ENCODE data around the gene MDP1.

DNA sequence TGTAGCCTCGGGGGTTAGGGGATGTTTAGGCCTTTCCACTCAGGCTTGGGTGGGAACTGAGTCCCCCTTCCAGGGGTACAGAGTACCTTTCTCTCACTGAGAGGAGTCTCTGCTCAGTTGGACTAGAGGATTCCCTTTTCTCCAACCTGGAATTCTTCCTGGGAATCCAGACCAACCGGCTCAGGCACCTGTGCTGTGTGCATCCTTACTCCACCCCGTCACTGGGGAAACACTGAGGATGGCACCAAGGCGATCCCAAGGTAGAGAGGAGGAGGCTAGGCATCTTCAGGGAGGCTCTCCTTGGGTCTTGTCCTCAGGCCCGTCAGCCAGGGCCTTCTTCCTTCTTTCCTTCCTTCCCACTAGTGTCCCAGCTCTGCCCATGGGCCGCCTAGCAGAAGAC, 48.0 kb upstream of the MDP1 start:
- TF ChIP-seq, protein P1, sequence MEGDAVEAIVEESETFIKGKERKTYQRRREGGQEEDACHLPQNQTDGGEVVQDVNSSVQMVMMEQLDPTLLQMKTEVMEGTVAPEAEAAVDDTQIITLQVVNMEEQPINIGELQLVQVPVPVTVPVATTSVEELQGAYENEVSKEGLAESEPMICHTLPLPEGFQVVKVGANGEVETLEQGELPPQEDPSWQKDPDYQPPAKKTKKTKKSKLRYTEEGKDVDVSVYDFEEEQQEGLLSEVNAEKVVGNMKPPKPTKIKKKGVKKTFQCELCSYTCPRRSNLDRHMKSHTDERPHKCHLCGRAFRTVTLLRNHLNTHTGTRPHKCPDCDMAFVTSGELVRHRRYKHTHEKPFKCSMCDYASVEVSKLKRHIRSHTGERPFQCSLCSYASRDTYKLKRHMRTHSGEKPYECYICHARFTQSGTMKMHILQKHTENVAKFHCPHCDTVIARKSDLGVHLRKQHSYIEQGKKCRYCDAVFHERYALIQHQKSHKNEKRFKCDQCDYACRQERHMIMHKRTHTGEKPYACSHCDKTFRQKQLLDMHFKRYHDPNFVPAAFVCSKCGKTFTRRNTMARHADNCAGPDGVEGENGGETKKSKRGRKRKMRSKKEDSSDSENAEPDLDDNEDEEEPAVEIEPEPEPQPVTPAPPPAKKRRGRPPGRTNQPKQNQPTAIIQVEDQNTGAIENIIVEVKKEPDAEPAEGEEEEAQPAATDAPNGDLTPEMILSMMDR (IDR thresholded peaks at IDR 0.05): no peak
- no peak for TF ChIP-seq POLR2A (IDR thresholded peaks at IDR 0.05)

All from esophagus squamous epithelium (tissue), 4 donors.